OCI-LY7 (cell line): ENCODE measurements around the gene ACER3.

Experiments
- EZH2phosphoT487 ChIP-seq: fragments of 200-600 bp; sonication (generic); IDR thresholded peaks from 2 replicates; pipeline ENCODE4 v1.6.1; 2018; ENCODE audit warnings: low read depth, borderline replicate concordance, mild to moderate bottlenecking, mixed run types, antibody characterized with exemption, low read length, moderate library complexity, mixed read lengths
- TF ChIP-seq, protein P1 (sequence below): fragments of 200-600 bp; sonication (generic); conservative IDR thresholded peaks from 2 replicates; pipeline ENCODE4 v1.5.1; 2014; ENCODE audit warnings: mild to moderate bottlenecking, antibody characterized with exemption, low read length, moderate library complexity, mixed read lengths

DNA sequence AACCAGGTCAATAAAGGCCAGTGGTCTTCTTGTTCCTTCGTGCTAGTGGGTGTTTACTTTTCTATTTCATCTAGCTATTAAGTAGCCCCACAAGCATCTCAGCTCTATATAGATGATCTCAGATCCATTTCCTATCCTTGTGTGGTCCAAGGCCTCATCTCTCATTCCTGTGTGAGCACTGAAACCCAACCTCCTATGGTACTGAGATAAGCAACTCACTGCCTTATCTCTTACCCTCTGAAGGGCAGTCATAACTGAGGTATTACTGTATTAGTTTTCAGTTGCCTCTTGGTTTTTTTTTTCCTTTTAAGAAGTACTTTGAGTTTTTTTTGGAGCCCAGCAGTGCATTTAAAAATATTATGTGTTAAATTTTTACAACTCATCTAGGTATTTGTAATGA lies 28.3 kb downstream of the ACER3 start:
- no peak for TF ChIP-seq EZH2phosphoT487
- TF ChIP-seq, protein P1, sequence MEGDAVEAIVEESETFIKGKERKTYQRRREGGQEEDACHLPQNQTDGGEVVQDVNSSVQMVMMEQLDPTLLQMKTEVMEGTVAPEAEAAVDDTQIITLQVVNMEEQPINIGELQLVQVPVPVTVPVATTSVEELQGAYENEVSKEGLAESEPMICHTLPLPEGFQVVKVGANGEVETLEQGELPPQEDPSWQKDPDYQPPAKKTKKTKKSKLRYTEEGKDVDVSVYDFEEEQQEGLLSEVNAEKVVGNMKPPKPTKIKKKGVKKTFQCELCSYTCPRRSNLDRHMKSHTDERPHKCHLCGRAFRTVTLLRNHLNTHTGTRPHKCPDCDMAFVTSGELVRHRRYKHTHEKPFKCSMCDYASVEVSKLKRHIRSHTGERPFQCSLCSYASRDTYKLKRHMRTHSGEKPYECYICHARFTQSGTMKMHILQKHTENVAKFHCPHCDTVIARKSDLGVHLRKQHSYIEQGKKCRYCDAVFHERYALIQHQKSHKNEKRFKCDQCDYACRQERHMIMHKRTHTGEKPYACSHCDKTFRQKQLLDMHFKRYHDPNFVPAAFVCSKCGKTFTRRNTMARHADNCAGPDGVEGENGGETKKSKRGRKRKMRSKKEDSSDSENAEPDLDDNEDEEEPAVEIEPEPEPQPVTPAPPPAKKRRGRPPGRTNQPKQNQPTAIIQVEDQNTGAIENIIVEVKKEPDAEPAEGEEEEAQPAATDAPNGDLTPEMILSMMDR = no peak
